Left kidney (tissue), 2 donors: Measurements from ENCODE around the gene CNIH2. TPM values are rescaled to one million over a fixed set of nuclear protein-coding genes. Genes with fewer than 3 reads are reported as not detected.
A peak's percentile ranks its signal among the peaks of the same experiment; 100 is the strongest.
"Not testable (repeated sequence)": the region's sequence is repeated elsewhere in the genome, so short reads cannot be mapped to it uniquely, and the experiment has no call there.

Experiments used
- DNase-seq: peaks from one replicate; pipeline ENCODE4 v3.0.0-alpha.2; 2013
- polyA plus RNA-seq: library from polyadenylated mRNA; unstranded; fragments of 120-200 nt; gene quantifications from one replicate; pipeline ENCODE4 v1.2.1, GENCODE V29; 2013; ENCODE audit not compliant: insufficient read length

The CNIH2 gene
- polyA plus RNA-seq, 1 donor, result 5.4 TPM

- DNase-seq, result no peak
Measured at GRCh38 chr11:66275984-66276612, 1.9 kb upstream of the CNIH2 start.

DNA sequence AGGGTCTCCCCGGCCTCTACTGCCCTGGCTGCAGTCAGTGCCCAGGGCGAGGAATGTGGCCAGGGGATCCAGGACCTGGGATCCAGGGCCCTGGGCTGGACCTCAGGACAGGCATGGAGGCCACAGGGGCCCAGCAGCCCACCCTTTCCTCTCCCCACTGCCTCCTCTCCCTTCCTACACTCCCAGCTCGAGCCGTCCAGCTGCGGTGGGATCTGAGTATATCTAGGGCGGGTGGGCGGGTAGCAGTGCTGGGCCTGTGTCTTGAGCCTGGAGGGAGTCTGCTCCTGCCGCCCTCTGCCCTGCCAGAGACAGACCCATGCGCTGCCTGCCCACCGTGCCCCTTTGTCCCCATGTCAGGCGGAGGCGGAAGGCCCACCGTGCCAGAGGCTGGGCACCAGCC lies 1.4 kb upstream of the CNIH2 start:
- DNase-seq, result not testable (repeated sequence)

- not testable (repeated sequence) for DNase-seq
Measured at GRCh38 chr11:66277064-66277463, 911 bp upstream of the CNIH2 start.

GRCh38 chr11:66278363-66279091 lies 552 bp downstream of the CNIH2 start:
- no peak for DNase-seq

- DNase-seq, result no peak
Measured at GRCh38 chr11:66279092-66279734, 1.2 kb downstream of the CNIH2 start.

GRCh38 chr11:66280428-66280827 lies 2.5 kb downstream of the CNIH2 start:
- no peak for DNase-seq

- DNase-seq, result no peak
Measured at GRCh38 chr11:66281001-66281400, 3.0 kb downstream of the CNIH2 start.

- no peak for DNase-seq
Measured at GRCh38 chr11:66281776-66282467, 3.9 kb downstream of the CNIH2 start.

DNA sequence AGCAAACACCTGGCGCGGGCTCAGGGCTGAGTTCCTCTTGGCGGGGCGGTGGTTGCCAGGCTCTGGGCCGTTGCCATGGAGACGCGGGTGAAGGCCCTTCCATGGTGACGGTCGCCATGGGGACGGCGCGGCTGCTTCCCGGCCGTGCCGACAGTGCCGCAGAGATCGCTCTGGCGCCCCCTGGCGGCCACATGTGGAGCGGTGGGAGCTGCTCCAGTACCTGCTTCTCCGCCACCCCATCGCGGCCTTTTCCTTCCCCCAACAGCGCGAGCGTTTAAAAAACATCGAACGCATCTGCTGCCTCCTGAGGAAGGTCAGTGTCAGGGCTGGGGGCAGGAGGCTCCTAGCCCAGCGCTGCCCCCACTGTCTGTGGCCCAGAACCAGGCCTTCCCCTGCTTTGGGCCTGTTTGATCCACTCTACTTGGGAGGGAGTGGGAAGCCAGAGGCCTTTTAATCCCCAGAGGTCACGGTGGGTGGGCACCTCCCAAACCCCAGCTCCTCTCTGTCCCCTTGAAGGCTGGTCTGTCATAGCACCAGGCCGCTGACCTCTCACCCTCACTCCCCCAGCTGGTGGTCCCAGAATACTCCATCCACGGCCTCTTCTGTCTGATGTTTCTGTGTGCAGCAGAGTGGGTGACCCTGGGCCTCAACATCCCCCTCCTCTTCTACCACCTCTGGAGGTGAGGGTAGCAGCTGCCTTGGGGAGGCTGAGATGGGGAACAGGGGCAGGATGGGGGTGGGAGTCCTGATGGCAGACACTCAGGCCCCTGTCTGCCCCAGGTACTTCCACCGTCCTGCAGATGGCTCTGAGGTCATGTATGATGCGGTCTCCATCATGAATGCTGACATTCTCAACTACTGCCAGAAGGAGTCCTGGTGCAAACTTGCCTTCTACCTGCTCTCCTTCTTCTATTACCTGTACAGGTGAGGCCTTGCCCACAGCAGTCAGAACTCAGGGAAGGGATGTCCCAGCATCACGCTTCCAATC lies 4.8 kb downstream of the CNIH2 start:
- DNase-seq, result peak; percentile 95

- no peak for DNase-seq
Measured at GRCh38 chr11:66283461-66284105, 5.6 kb downstream of the CNIH2 start.

GRCh38 chr11:66284526-66285078 lies 6.6 kb downstream of the CNIH2 start:
- no peak for DNase-seq

- no peak for DNase-seq
Measured at GRCh38 chr11:66285250-66285947, 7.4 kb downstream of the CNIH2 start.

DNA sequence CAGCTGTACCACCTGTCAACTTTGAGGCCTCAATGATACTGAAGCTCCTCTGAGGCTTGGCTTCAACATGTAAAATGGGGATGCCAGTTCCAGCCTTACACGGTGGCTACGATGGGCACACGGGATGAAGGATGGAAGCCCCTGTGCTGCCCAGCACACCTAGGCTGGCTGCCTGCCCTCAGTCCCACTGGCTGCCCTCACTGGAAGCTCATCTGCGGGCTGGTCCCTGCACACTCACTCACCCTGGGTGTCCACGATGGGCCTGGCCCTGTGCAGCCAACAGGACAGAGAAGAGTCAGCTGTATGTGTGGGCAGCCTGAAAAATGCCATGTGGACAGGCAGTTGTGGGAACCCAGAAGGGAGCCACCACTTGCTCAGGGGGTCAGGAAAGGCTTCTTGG lies 8.7 kb downstream of the CNIH2 start:
- DNase-seq, result no peak

GRCh38 chr11:66287211-66287888 lies 9.4 kb downstream of the CNIH2 start:
- no peak for DNase-seq

DNA sequence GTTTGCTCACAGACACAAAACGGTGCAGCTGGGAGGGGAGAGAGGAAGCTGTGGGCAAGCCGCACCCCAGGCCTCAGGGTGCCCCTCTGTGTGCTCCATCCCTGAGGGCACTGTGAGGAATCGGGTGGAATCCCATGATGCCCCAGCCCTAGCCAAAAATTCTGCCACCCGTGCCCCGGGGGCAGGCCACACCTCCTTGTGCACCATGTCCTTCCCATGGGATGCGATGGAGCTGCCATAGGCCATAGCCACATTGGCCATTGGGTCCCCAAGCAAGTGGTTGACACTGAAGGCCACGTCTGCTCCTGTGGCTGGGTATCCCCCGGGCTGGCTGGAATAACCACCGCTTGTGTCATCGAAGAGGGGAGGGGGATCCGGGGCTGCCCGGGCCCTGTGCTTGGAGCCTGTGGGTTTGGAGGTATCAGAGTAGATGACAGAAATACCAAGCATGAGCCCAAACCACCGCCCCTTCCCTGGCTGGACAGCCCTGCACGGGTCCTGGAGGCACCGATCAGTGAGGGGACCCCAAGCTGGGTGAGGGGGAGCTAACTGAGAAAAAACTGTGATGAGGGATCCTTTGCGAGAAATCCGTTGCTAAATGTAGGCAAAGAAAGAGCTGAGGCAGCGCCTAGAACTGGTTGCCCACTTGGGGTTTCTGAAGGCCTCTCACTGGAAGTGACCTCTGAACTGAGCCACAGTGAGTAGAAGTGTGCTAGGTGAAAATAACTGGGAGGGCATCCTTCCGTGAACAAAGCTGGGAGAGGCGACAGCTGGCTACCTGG lies 10.1 kb downstream of the CNIH2 start:
- no peak for DNase-seq

DNA sequence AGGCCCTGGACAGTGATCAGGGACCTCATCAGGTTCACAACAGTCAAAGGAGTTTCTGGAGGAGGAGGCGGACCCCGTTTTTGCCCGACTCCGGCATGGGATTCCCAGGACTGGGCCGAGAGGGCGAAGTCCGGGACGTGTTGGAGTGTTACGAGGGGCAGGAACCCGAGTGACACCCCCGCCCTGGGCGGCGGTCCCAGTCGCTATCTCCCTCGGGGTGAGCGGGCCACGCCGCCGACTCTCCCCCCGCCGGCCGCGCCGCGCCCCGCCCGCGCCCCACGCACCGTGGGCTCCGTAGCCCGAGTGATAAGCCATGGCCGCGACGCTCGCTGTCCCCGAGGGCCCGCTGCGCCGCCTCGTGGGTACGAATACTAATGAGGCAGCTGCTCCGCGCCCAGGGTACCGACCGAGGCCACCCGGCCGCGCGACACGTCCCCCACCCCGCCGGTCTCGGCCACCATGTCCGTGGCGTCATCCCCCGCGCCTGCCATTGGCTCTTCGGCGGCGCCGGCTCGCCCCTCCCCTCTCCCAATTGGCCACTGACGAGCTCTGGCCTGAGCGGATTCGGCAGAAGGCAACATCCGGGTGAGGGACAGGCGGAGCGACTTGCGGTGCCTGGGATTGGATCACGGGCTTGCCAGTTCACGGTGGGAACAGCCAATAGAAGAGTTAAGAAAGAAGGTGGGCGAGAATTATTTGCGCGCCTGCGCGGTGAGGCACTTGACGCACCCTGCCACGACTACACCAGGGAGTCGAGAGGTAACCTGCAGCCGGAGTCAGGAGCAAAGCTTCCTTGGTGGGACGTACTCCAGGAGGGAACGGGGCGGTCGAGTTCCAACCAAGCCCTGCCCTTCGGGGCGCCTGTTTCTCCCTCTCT lies 10.9 kb downstream of the CNIH2 start, which contains the start of gene YIF1A:
Gene YIF1A (minus strand): TSS at position 473 of the 877 bp plus-strand sequence. CDS start 158 bp downstream, at position 315.
- DNase-seq, result peak; percentile 97
